Upper lobe of left lung (tissue), 4 donors: Measurements from ENCODE around the gene PARD6B.

Experiments
- EP300 ChIP-seq, 4 donors: sonication (generic); formaldehyde crosslinking; IDR thresholded peaks; one replicate each; pipeline ENCODE4 v1.5.1; 2017; ENCODE audit warnings: antibody characterized with exemption in 4 of 4, control low read depth in 2 of 4
- POLR2A ChIP-seq, 4 donors: fragments of 450-650 bp; IDR thresholded peaks; one replicate each; pipeline ENCODE4 v1.5.1; 2016 to 2017; ENCODE audit warnings: antibody characterized with exemption in 4 of 4, mild to moderate bottlenecking in 2 of 4
- TF ChIP-seq, protein P1 (sequence below), 6 experiments: fragments of 450-650 bp in 4 of 6; fragments of 200-600 bp in 2 of 6; sonication (generic) in 2 of 6; IDR thresholded peaks; one replicate each; pipeline ENCODE4 v1.5.1; 2016 to 2019; ENCODE audit warnings: antibody characterized with exemption in 6 of 6

DNA sequence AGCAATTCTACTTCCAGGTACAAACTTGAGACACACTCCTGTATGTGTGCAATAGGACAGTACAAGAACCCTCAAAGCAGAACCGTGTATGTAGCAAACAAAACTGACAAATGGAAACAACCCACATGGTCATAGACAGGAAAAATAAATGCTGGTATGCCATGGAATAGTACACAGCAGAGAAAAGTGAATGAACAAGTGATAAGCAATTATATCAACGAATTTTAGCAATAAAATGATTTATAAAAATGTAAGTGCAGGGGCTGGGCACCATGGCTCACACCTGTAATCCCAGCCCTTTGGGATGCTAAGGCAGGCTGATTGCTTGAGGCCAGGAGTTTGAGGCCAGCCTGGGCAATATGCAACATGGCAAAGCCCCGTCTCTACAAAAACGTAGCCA lies 49.3 kb upstream of the PARD6B start:
- no peak for TF ChIP-seq POLR2A (IDR thresholded peaks at IDR 0.05)
- TF ChIP-seq, protein P1, sequence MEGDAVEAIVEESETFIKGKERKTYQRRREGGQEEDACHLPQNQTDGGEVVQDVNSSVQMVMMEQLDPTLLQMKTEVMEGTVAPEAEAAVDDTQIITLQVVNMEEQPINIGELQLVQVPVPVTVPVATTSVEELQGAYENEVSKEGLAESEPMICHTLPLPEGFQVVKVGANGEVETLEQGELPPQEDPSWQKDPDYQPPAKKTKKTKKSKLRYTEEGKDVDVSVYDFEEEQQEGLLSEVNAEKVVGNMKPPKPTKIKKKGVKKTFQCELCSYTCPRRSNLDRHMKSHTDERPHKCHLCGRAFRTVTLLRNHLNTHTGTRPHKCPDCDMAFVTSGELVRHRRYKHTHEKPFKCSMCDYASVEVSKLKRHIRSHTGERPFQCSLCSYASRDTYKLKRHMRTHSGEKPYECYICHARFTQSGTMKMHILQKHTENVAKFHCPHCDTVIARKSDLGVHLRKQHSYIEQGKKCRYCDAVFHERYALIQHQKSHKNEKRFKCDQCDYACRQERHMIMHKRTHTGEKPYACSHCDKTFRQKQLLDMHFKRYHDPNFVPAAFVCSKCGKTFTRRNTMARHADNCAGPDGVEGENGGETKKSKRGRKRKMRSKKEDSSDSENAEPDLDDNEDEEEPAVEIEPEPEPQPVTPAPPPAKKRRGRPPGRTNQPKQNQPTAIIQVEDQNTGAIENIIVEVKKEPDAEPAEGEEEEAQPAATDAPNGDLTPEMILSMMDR (IDR thresholded peaks at IDR 0.05), result no peak
- TF ChIP-seq EP300 (IDR thresholded peaks at IDR 0.05), result no peak
